K562 (cell line): ENCODE measurements around the gene B4GALNT4.

ENCODE experiments used
- CHD4 ChIP-seq: fragments of 200-600 bp; sonication (generic); IDR thresholded peaks from 3 replicates; pipeline ENCODE4 v1.6.1; 2012; ENCODE audit warnings: low read depth, mild to moderate bottlenecking, mixed read lengths, low read length, inconsistent platforms; ENCODE audit not compliant: insufficient read depth, insufficient replicate concordance, poor library complexity, severe bottlenecking
- POLR2A ChIP-seq: fragments of 450-650 bp; conservative IDR thresholded peaks from 2 replicates; pipeline ENCODE4 v1.6.1; 2016
- PURB ChIP-seq: sonication (generic); formaldehyde crosslinking; IDR thresholded peaks from 2 replicates; pipeline ENCODE4 v1.9.0; 2021; ENCODE audit warnings: low read depth, mild to moderate bottlenecking, missing genetic modification reagents
- ZBTB17 ChIP-seq: fragments of 450-650 bp; formaldehyde crosslinking; IDR thresholded peaks from 2 replicates; pipeline ENCODE4 v1.4.0; 2020; ENCODE audit warnings: mild to moderate bottlenecking
- ZNF197 ChIP-seq: fragments of 200-800 bp; sonication (Bioruptor generic); IDR thresholded peaks from 2 replicates; pipeline ENCODE4 v1.6.1; 2016; ENCODE audit warnings: low read depth, missing genetic modification characterization, missing compliant biosample characterization
- ZNF780A ChIP-seq: fragments of 250-450 bp; sonication (Bioruptor Pico); IDR thresholded peaks from 2 replicates; pipeline ENCODE4 v1.5.0; 2021; ENCODE audit warnings: mild to moderate bottlenecking

GRCh38 chr11:324156-324555 is 45.1 kb upstream of the B4GALNT4 start:
- no peak for TF ChIP-seq ZNF197 (CRISPR knock-in tag)
- no peak for TF ChIP-seq PURB (CRISPR knock-in tag)
- TF ChIP-seq ZBTB17 (CRISPR knock-in tag) = no peak
- no peak for TF ChIP-seq CHD4
- no peak for TF ChIP-seq POLR2A
- TF ChIP-seq ZNF780A (CRISPR knock-in tag) = no peak
